Fibroblast of skin of back (primary cell): ENCODE data around the gene FILIP1L.
A peak's percentile ranks its signal among the peaks of the same experiment; 100 is the strongest.

ENCODE experiments used
- DNase-seq: peaks from one replicate; pipeline ENCODE4 v3.0.0-alpha.2; 2013

The FILIP1L gene

DNA sequence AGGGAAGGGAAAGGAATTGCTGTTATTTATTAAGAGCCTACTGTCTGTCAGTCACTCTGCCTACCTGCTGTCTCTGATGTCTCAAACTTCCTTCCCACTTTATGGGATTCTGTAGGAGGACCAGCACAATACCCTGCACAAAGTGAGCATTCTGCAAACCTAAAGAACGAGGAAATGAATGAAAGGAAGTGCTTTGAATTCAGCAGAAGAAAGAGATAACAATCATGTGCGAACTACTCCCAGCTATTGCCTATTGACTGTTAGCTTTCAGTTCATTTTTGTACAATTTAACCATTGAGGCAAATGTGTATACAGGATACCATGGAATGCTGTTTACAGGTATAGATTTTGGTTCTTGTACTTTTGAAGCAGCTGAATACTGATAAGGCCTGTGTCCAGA is 229.8 kb downstream of the FILIP1L start:
- no peak for DNase-seq

DNA sequence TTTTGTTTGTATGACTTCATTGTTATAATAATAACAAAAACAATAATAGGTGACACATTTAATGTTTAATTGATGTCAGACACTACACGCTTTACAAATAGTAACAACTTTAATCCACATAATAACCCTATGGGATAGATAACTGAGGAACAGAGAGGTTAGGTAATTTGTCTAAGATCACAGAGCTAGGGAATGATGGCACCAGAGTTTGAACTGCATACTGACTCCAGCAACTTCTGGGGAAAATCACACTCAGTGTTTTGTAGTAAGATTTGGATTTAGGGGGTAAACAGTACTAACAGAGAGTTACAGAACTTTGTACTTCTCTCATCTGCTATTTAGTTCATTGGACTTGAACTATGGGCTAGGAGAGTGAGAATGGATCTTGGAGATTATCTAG is 230.6 kb downstream of the FILIP1L start:
- DNase-seq = no peak

GRCh38 chr3:99883138-99883461 is 231.2 kb downstream of the FILIP1L start:
- no peak for DNase-seq

DNA sequence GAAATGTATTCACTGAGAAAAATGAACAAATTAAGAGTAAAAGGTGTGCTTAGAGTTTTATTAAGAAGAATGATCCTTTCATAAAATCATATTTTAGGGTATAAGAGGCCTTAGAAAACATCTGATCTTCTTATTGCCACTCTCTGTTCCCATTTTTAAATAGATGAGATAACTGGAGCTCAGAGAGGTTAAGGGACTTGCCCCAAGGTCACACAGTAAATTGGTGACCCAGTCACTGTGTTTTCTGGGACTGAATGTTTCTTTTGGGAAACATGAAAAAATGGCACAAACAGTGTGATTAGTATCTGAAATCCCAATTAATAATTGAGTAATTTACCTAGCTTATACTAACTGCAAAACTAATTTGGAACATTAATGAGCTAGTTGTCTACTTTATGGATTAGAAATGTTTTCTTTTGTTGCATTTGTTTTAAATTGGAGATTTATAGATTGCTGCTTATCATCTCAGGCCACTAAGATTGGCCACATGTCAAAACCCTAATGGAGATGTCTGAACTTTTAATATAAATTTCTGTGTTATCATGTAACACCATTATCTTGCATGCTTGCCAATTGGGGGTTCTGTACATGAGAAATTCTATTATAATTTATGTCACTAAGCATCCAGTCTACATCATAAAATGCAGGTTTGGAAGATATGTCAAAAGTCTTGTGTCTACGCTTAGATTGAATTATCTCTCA is 231.7 kb downstream of the FILIP1L start:
- DNase-seq = no peak

DNA sequence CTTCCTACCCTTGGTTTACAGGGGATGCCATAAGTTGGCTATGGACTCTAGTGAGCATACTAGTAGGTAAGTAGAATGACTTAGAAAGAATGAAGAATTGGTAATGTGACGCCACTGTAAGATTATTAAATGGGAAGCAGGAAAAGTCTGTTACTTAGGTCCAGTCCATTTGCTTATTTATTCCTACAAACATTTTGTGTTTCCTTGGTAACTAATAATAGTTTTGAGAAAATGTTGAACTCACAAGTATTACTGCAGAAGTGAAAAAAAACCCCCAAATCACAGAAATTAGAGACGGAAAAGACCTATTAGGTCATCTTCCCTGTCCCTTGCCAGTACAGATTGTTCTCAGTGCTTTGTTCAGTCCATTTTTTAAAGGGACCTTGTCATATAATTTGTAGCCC is 233.2 kb downstream of the FILIP1L start:
- DNase-seq = no peak

GRCh38 chr3:99879275-99879674 is 235.0 kb downstream of the FILIP1L start:
- DNase-seq = no peak

DNA sequence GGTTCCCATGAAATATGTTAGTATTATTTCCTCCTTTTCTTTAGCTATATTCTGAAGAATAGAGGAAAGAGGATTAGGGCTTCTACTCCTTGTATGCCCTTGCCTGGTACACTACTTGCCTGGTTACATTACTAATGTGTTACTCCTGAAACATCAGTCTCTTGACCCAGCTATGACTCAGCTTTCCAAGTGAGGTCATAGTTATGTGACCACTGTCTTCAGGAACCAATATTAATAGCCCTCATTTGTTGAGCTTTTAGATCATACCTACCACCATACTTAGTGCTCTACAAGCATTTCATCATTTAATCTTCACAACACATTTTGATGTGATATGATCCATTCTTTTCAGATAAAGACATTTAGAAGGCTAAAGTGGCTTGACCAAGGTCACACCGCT is 236.3 kb downstream of the FILIP1L start:
- DNase-seq = peak; percentile 92

DNA sequence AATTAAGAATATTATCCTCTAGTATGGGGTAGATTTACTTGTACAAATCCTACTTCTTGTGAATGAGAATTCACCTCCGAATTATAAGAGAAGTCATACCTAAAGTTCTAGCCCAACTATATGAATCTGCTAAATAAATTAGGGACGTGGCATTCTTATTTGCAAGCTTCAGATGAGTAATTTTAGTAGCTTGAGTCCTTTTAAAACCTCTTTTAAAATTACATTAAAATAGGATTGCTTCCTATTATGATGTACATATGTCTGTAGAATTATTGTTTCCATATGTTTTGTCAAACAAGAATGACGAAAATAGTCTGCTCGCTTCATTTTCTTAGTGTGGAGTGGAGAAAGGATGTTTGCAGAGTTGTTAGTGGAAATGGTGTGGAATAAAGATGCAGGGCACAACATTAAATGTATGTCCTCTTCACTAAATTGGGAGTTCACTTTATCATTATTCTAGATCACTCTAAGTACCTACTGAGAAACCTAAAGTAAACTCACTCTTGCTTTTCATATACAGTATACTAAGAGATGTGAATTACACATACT is 237.2 kb downstream of the FILIP1L start:
- no peak for DNase-seq

DNA sequence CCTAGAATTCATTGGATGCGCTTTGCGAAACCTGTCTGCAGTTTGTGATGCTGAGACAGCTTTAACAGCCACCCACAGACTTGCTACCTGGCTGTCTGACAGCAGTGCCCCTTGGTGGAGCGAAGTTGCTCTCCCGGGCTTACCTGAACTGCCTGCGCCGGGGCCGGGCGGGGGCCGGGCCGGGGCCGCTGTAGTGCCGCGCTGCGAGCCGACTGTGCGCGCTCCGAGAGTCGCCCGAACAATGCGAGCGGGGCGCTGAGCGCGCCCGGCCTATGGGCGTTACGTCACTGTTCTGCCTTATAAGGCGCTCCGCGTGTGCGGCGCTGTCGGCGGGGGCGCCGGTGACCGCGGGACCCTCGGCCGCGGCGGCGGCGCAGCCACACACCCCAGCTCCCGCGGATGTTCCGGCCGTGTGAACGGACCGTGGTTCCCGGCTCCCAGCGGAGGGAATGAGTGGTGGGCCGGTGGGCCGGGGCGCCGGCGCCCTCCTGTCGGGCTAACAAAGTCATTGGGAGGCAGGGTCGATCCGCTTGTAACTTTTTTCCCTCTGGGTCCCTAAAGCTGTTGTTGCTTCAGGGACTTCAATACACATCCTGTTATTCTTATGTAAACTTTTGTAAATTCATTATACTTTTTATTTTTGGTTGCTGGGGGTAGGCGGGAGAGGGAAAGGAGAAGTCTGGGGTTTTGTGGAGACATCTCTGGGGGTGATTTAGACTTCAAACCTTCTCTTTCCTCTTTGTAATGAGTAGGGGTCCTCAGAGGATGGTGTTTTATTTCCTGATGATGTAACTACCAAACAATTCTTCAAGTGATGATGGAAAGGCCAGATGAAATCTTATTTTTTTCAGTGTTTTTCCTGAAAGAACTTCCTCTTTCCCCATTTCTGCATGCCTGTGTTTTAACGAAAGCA is 238.1 kb downstream of the FILIP1L start:
- DNase-seq = peak; percentile 84

DNA sequence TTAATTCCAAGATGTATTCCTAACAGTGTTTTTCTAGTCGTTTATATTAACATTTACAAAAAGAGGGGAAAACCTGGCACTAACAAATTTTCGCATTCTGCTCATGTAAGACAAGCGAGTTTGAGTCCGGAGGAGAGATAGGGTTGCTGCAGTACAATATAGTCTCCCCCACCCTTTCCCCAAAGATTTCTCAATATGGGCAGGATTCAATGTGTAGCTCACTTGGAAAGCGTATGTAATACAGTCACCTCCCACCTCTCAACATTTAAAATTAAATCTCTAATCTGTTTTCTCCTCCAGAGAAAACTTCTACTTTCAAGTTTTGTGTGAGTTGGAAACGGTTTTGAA is 238.7 kb downstream of the FILIP1L start:
- DNase-seq = peak; percentile 72

GRCh38 chr3:99874237-99875002 is 239.9 kb downstream of the FILIP1L start:
- no peak for DNase-seq

- DNase-seq = no peak
Measured at GRCh38 chr3:99873269-99874102, 240.8 kb downstream of the FILIP1L start.

GRCh38 chr3:99872923-99873254 is 241.4 kb downstream of the FILIP1L start:
- DNase-seq = no peak

DNA sequence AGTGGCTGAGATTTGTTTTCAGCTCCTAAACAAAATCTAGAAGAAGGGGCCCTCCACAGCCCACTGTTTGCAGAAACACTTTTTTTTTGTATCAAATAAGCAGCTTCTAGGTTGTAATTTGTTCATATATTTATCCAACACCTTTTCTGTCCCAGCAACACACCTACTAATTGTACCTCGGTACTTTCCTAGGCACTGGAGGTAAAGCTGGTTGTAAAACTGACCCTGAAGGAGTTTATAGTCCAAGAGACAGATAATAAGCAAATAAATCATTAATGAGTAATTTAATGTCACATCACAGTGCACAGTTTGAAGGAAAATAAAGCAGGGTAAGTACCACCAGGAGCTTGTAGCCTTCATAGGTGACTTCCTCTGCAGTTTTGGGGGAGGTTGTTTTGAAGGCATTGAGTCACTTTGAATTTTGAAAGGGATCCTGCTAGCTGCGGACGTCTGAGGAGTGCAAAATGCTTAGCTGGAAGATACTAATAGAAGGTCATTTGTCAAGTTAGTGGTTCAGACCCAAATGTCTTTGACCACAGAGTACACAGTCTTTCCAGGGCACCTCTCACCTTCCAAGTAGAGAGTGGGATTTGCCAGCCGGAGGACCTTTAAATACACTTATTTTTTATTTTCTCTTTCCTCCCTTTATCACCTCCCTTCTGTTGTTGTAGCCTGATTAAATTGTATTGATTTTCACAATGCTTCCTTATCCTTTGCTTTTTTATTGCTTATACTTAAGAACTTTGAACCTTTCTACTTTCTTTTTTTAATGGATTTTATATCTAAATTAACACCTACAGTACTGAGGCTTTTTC is 242.9 kb downstream of the FILIP1L start:
- no peak for DNase-seq

GRCh38 chr3:99870712-99871111 is 243.6 kb downstream of the FILIP1L start:
- no peak for DNase-seq

GRCh38 chr3:99869621-99870020 is 244.7 kb downstream of the FILIP1L start:
- no peak for DNase-seq

- peak; percentile 45 for DNase-seq
Measured at GRCh38 chr3:99868311-99868646, 246.0 kb downstream of the FILIP1L start.

GRCh38 chr3:99867594-99868310 is 246.5 kb downstream of the FILIP1L start:
- no peak for DNase-seq

- DNase-seq = peak; percentile 80
Measured at GRCh38 chr3:99866261-99866761, 248.0 kb downstream of the FILIP1L start.

DNA sequence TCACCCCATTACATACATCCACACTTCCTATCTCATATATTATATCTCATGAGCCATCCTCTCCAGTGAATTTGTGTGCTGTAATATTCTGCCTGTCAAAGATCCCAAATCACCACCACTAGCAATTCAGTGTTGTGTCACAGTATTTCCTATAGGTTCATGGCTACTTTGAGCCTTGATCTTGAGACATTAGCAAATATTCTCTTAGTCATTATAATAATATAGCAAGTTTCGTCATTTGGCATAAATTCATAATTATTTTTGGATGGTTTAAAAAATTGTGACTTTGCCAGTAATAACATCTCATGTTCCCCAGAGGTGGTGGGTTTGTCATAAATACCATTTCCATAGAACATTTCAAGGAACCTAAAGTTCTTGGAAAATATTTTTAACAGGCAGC is 249.0 kb downstream of the FILIP1L start:
- DNase-seq = peak; percentile 94

DNA sequence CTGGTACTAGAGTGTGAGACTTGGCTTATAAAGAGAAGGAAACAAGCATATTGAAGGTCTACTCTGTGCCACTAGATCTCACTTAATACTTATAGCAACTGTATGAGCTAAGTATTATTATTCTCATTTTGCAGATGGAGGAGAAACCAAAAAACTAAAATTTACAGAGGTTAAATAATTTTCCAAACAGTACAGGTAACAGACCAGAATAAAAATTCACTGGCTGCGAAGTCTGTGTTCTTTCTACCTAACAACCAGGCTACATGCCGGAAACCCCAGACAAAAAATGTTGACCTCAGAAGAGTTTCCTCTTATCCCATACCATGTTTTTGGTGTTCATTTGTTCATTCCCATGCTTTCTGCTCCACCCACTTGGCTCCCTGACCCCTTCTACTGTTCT is 250.0 kb downstream of the FILIP1L start:
- DNase-seq = no peak
